Suprapubic skin (tissue), 2 donors: ENCODE data around the gene IQCB1.

Source experiments
- EP300 ChIP-seq: sonication (generic); formaldehyde crosslinking; IDR thresholded peaks from one replicate; pipeline ENCODE4 v1.6.1; 2017; ENCODE audit warnings: antibody characterized with exemption
- POLR2A ChIP-seq, 2 donors: fragments of 450-650 bp; IDR thresholded peaks; one replicate each; pipeline ENCODE4 v1.6.1; 2017; ENCODE audit warnings: antibody characterized with exemption in 2 of 2, mild to moderate bottlenecking in 2 of 2, moderate library complexity in 2 of 2

DNA sequence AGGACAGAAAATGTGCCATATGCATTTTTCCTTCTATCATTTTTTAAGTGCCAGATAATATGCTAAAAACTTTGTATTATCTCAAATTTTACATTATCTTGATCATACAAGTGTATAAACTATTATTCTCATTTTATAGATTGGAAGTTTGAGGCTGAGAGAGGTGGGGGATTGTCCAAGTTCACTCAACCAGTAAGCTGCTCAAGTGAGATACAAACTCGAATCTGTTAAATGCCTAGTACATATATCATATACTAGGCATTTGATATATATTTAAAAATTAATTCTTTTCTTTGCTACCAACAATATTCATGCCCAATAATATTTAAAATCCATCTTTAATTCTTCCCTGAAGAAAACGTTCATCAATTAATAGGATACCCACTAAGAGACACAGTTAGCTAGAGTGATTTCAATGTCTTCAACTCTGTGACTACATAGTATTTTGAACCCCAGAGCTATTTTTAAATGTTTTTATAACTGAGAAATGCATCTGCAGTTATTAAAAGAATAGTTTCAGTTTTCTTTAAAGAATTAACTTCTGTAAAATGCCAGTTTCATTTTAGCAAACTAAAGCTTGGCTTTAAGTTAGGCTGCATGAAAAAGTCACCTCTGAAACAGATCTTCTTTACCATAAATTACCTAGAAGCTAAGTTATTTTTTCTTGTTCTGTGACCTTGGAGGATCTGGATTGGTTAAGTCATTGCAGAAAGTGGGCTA lies 40.4 kb downstream of the IQCB1 start:
- TF ChIP-seq EP300 (no peak), POLR2A (IDR thresholded peaks at IDR 0.05) (no peak)
